ENCODE measurements around the gene OBP2A.

DNA sequence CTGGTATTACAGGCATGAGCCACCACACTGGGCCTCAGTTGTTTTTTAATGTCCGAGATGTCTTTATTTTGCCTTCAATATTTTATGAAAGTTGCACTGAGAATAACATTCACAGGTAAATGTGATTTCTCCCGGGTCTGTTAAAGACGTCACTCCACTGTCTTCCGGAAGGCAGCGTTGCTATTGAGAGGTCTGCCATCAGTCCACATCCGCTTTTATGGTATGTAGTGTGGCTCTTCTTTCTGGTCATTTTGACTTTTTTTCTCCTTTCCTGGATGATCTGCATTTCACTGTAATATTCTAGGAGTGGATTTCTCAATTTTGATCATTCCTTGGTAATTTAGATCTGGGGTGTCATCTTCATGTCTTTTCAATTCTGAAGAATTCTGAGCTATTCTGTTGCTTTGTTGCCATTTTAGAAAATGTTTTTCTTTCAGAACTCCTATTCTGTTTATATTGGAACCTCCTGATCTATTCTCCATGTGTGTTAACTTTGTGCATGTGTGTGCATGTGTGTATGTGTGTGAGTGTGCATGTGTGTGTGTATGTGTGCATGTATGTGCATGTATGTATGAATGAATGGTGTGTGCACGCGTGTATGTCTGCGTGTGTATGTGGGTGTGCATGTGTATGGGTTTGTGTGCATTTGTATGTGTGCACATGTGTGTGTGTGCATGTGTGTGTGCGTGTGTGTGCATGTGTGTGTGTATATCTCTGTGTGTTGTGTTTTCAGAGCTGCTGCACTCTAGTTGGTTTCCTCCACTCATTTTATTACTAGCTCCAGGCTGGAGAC lies 26.6 kb upstream of the OBP2A start:
- TF ChIP-seq CTCF (IDR thresholded peaks at IDR 0.05) (no peak), EP300 (IDR thresholded peaks at IDR 0.05) (no peak), POLR2A (IDR thresholded peaks at IDR 0.05) (no peak), POLR2AphosphoS5 (IDR thresholded peaks at IDR 0.05) (no peak)

All from suprapubic skin (tissue), 4 donors.